Left lung (tissue), 10 donors: Measurements from ENCODE around the gene PCDHA8. TPM values are rescaled to one million over a fixed set of nuclear protein-coding genes. Genes with fewer than 3 reads are reported as not detected.

ENCODE experiments used
- ATAC-seq: fragments of 200-7000 bp; cut with Tn5 transposase; one replicate; pipeline ENCODE4 v1.9.1; 2020; ENCODE audit warnings: moderate library complexity
- DNase-seq, 4 donors: peaks; one replicate each; pipeline ENCODE4 v3.0.0-alpha.2; 2013 to 2020
- H3K27ac ChIP-seq, 2 donors: fragments of 200-600 bp; sonication (generic) in 1 of 2; one replicate each; pipeline versions ENCODE4 v1.5.0 to v1.8.0; 2020 to 2021
- H3K27me3 ChIP-seq, 2 donors: fragments of 200-600 bp; sonication (generic) in 1 of 2; one replicate each; pipeline versions ENCODE4 v1.5.0 to v1.8.0; 2020 to 2021
- H3K36me3 ChIP-seq, 2 donors: fragments of 200-600 bp; sonication (generic) in 1 of 2; one replicate each; pipeline versions ENCODE4 v1.5.0 to v1.8.0; 2020 to 2021
- H3K4me1 ChIP-seq, 2 donors: fragments of 200-600 bp; one replicate each; pipeline ENCODE4 v1.8.0; 2021
- H3K4me3 ChIP-seq, 2 donors: fragments of 200-600 bp; sonication (generic) in 1 of 2; one replicate each; pipeline versions ENCODE4 v1.5.0 to v1.8.0; 2020 to 2021; ENCODE audit warnings: mild to moderate bottlenecking in 1 of 2
- H3K9me3 ChIP-seq, 2 donors: fragments of 200-600 bp; sonication (generic) in 1 of 2; one replicate each; pipeline versions ENCODE4 v1.5.0 to v1.8.0; 2020 to 2021
- intact Hi-C, 2 donors: fragments of 100-400 bp; cut with DNase I; formaldehyde crosslinking; loops; one replicate each; pipeline versions ENCODE4 v1.11.2 to v1.14.2; 2022
- polyA plus RNA-seq, 6 donors: library from polyadenylated mRNA; unstranded; fragments of 120-200 nt; gene quantifications; one replicate each; pipeline ENCODE4 v1.2.1, GENCODE V29; 2013; ENCODE audit not compliant: insufficient read length in 6 of 6
- total RNA-seq, 2 donors: library from RNA; stranded (reverse); fragmentation: NEBNext Ultra II Directional; extraction: Animal tissue kit (Norgen Biotek cat#: 25700); gene quantifications; one replicate each; pipeline ENCODE4 v1.2.1, GENCODE V29; 2021
- TF ChIP-seq, protein P1 (sequence below), 2 donors: fragments of 200-600 bp; sonication (generic) in 1 of 2; IDR thresholded peaks; one replicate each; pipeline versions ENCODE4 v1.5.0 to v1.8.0; 2021; ENCODE audit warnings: antibody characterized with exemption in 2 of 2
- donor health status: DM: no; HTN: yes; CAD: no.
- donor health status: DM: no; HTN: no; CAD: no.

Gene PCDHA8
- total and polyA plus RNA-seq, 8 donors, result 0.05 to 0.21 (median 0.13) TPM; not detected in 1

- peak in 1 of 4 donors; percentile 13 for DNase-seq
- intact Hi-C loops, result no loop called here
- Histone ChIP-seq H3K4me1 (no peaks in the 10 kb centered on the region), H3K27ac (no peak within 1 kb of the TSS), H3K4me3 (no peak within 1 kb of the TSS), H3K9me3 (peaks cover 0 to 18% of the 10 kb centered on the region in 2 donors), H3K27me3 (peaks cover 0 to 12% of the 10 kb centered on the region in 2 donors), H3K36me3 (no peaks in the 10 kb centered on the region)
- TF ChIP-seq, protein P1, sequence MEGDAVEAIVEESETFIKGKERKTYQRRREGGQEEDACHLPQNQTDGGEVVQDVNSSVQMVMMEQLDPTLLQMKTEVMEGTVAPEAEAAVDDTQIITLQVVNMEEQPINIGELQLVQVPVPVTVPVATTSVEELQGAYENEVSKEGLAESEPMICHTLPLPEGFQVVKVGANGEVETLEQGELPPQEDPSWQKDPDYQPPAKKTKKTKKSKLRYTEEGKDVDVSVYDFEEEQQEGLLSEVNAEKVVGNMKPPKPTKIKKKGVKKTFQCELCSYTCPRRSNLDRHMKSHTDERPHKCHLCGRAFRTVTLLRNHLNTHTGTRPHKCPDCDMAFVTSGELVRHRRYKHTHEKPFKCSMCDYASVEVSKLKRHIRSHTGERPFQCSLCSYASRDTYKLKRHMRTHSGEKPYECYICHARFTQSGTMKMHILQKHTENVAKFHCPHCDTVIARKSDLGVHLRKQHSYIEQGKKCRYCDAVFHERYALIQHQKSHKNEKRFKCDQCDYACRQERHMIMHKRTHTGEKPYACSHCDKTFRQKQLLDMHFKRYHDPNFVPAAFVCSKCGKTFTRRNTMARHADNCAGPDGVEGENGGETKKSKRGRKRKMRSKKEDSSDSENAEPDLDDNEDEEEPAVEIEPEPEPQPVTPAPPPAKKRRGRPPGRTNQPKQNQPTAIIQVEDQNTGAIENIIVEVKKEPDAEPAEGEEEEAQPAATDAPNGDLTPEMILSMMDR (IDR thresholded peaks at IDR 0.05), result no peak
- ATAC-seq, result no peak
Observed at GRCh38 chr5:140855772-140856674, 15.0 kb downstream of the PCDHA8 start, which contains the start of gene PCDHA10. TSS of gene PCDHA10 (plus strand) at chr5:140855897. CDS start at chr5:140856049, 152 bp downstream.

DNA sequence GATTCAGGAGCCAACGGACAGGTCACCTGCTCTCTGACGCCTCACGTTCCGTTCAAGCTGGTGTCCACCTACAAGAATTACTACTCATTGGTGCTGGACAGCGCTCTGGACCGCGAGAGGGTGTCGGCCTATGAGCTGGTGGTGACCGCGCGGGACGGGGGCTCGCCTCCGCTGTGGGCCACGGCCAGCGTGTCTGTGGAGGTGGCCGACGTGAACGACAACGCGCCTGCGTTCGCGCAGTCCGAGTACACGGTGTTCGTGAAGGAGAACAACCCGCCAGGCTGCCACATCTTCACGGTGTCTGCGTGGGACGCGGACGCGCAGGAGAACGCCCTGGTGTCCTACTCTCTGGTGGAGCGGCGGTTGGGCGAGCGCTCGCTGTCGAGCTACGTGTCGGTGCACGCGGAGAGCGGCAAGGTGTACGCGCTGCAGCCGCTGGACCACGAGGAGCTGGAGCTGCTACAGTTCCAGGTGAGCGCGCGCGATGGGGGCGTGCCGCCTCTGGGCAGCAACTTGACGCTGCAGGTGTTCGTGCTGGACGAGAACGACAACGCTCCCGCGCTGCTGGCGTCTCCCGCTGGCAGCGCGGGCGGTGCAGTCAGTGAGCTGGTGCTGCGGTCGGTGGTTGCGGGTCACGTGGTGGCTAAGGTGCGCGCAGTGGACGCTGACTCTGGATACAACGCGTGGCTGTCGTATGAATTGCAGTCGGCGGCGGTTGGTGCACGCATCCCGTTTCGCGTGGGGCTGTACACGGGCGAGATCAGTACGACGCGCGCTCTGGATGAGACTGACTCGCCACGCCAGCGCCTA, 16.4 kb downstream of the PCDHA8 start:
- ATAC-seq, result no peak
- Histone ChIP-seq H3K9me3 (peaks cover 0 to 31% of the 10 kb centered on the region in 2 donors), H3K27ac (no peak overlapping the region), H3K27me3 (peaks cover 0 to 23% of the 10 kb centered on the region in 2 donors), H3K4me1 (no peaks in the 10 kb centered on the region), H3K36me3 (no peaks in the 10 kb centered on the region), H3K4me3 (no peak overlapping the region)
- intact Hi-C loops, result no loop called here
- TF ChIP-seq, protein P1 (IDR thresholded peaks at IDR 0.05), result no peak
- no peak for DNase-seq

DNA sequence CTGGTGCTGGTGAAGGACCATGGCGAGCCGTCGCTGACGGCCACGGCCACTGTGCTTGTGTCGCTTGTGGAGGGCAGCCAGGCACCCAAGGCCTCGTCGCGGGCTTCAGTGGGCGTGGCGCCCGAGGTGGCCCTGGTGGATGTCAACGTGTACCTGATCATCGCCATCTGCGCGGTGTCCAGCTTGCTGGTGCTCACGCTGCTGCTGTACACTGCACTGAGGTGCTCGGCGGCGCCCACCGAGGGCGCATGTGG, 16.9 kb downstream of the PCDHA8 start:
- TF ChIP-seq, protein P1 (IDR thresholded peaks at IDR 0.05), result no peak
- no peak overlapping the region for H3K27ac ChIP-seq
- DNase-seq (no peak), ATAC-seq (no peak)
- H3K4me3 ChIP-seq, result no peak overlapping the region
- H3K9me3 ChIP-seq, result peaks cover 0 to 36% of the 10 kb centered on the region in 2 donors
- H3K4me1 ChIP-seq, result no peaks in the 10 kb centered on the region
- H3K36me3 ChIP-seq, result no peaks in the 10 kb centered on the region
- intact Hi-C loops, result no loop called here
- peaks cover 0 to 26% of the 10 kb centered on the region in 2 donors for H3K27me3 ChIP-seq

GRCh38 chr5:140862441-140863295, 21.7 kb downstream of the PCDHA8 start:
- peaks cover 0 to 32% of the 10 kb centered on the region in 2 donors for H3K9me3 ChIP-seq
- no peak overlapping the region for H3K27ac ChIP-seq
- ATAC-seq (no peak), DNase-seq (peak in 1 of 4 donors; percentile 75)
- H3K4me1 ChIP-seq, result no peaks in the 10 kb centered on the region
- peaks cover 0 to 41% of the 10 kb centered on the region in 2 donors for H3K27me3 ChIP-seq
- TF ChIP-seq, protein P1 (IDR thresholded peaks at IDR 0.05), result no peak
- H3K4me3 ChIP-seq, result no peak overlapping the region
- intact Hi-C loops, result no loop called here
- no peaks in the 10 kb centered on the region for H3K36me3 ChIP-seq
